Activated naive CD4-positive, alpha-beta T cell treated with anti-CD3 and anti-CD28 coated beads, Interleukin-2, amount 10 ng/mL, durations not matched to agents 7 days and 5 days (primary cell): ENCODE data around the gene CHST12.

Experiments
- CTCF ChIA-PET: fragments of 350-600 bp; sonication (Branson Sonifier 250); formaldehyde crosslinking; loops from one replicate; lab custom pipeline; 2021; ENCODE audit warnings: antibody characterized with exemption; lab: Charles Lee
- DNase-seq: peaks from one replicate; pipeline ENCODE4 v3.0.0-alpha.2; 2020
- H3K27ac Mint-ChIP-seq: one replicate; pipeline ENCODE4 v1.8.0; 2021; ENCODE audit warnings: mild to moderate bottlenecking, moderate library complexity, mixed read lengths
- H3K27me3 Mint-ChIP-seq: one replicate; pipeline ENCODE4 v1.8.0; 2021; ENCODE audit warnings: mild to moderate bottlenecking, mixed read lengths
- H3K36me3 Mint-ChIP-seq: one replicate; pipeline ENCODE4 v1.8.0; 2021; ENCODE audit warnings: mixed read lengths
- H3K4me1 Mint-ChIP-seq: one replicate; pipeline ENCODE4 v1.8.0; 2021; ENCODE audit warnings: mixed read lengths
- H3K4me3 Mint-ChIP-seq: one replicate; pipeline ENCODE4 v1.8.0; 2021; ENCODE audit warnings: mild to moderate bottlenecking, moderate library complexity, mixed read lengths
- H3K9me3 Mint-ChIP-seq: one replicate; pipeline ENCODE4 v1.8.0; 2021; ENCODE audit warnings: mixed read lengths

CHST12 gene

GRCh38 chr7:2420216-2420933 lies 17.0 kb downstream of the CHST12 start:
- no peaks in the 10 kb centered on the region for H3K27me3 Mint-ChIP-seq
- H3K27ac Mint-ChIP-seq = no peak overlapping the region

DNA sequence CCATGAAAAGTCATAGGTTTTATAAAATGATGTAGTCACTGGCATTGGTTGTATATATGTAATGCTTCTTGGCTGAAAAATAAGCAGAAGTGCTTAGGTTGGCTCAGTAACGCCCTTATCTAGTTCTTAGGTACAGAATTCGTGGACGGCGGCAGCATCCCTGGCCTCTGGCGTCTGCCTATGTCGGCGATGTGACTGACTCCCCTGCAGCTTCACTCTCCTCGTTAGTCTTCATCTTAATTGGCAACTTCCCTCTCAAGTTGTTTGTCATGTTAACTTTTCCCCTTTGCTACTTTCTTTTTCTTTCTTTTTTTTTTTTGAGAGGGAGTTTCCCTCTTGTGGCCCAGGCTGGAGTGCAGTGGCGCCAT lies 18.5 kb downstream of the CHST12 start:
- CTCF ChIA-PET = no interaction called here
- Mint-ChIP-seq H3K4me3 (no peak overlapping the region), H3K27ac (no peak overlapping the region), H3K9me3 (no peaks in the 10 kb centered on the region), H3K4me1 (peaks cover 32% of the 10 kb centered on the region), H3K36me3 (peaks cover 3% of the 10 kb centered on the region), H3K27me3 (no peaks in the 10 kb centered on the region)
- no peak for DNase-seq

More at GRCh38 chr7:2420216-2420933, 17.0 kb downstream of the CHST12 start:
- CTCF ChIA-PET = interaction anchor here (1.8 kb wide), 1 partner anchor 11 kb away, joined by 6 read pairs; no protein-coding TSS in a partner anchor
- peaks cover 11% of the 10 kb centered on the region for H3K36me3 Mint-ChIP-seq
- H3K4me1 Mint-ChIP-seq = peaks cover 38% of the 10 kb centered on the region
- DNase-seq = no peak
- H3K9me3 Mint-ChIP-seq = no peaks in the 10 kb centered on the region
- no peak overlapping the region for H3K4me3 Mint-ChIP-seq

GRCh38 chr7:2425749-2426148 lies 22.3 kb downstream of the CHST12 start:
- CTCF ChIA-PET = interaction anchor here (0.7 to 1.7 kb wide), 2 partner anchors 42 to 392 kb away, joined by 3 to 5 read pairs; no protein-coding TSS in a partner anchor

GRCh38 chr7:2431260-2431867 lies 28.0 kb downstream of the CHST12 start:
- H3K4me1 Mint-ChIP-seq = peaks cover 2% of the 10 kb centered on the region
- peaks cover 23% of the 10 kb centered on the region for H3K36me3 Mint-ChIP-seq
- CTCF ChIA-PET = interaction anchor here (0.6 to 2.4 kb wide), 17 partner anchors 8 to 136 kb away, joined by 3 to 17 read pairs (median 4); partner anchors contain the start of gene EIF3B
- H3K27me3 Mint-ChIP-seq = no peaks in the 10 kb centered on the region
- peaks cover 6% of the 10 kb centered on the region for H3K9me3 Mint-ChIP-seq
- DNase-seq = peak; percentile 57
- no peak overlapping the region for H3K27ac Mint-ChIP-seq
- no peak overlapping the region for H3K4me3 Mint-ChIP-seq

More at GRCh38 chr7:2425749-2426148, 22.3 kb downstream of the CHST12 start:
- Mint-ChIP-seq H3K36me3 (peaks cover 1% of the 10 kb centered on the region), H3K9me3 (peaks cover 1% of the 10 kb centered on the region), H3K4me1 (peaks cover 14% of the 10 kb centered on the region), H3K27me3 (no peaks in the 10 kb centered on the region), H3K27ac (no peak overlapping the region), H3K4me3 (no peak overlapping the region)
- DNase-seq = no peak

GRCh38 chr7:2432910-2433712 lies 29.7 kb downstream of the CHST12 start:
- Mint-ChIP-seq H3K27ac (no peak overlapping the region), H3K4me1 (peaks cover 2% of the 10 kb centered on the region), H3K27me3 (no peaks in the 10 kb centered on the region), H3K4me3 (no peak overlapping the region), H3K36me3 (peaks cover 23% of the 10 kb centered on the region), H3K9me3 (peaks cover 6% of the 10 kb centered on the region)
- CTCF ChIA-PET = interaction anchor here (1.0 to 2.4 kb wide), 3 partner anchors 18 to 36 kb away, joined by 3 to 7 read pairs (median 3); no protein-coding TSS in a partner anchor
- DNase-seq = no peak

- CTCF ChIA-PET = interaction anchor here (1.0 to 1.6 kb wide), 2 partner anchors 17 to 35 kb away, joined by 3 read pairs; no protein-coding TSS in a partner anchor
- Mint-ChIP-seq H3K27ac (no peak overlapping the region), H3K9me3 (peaks cover 6% of the 10 kb centered on the region), H3K36me3 (peaks cover 23% of the 10 kb centered on the region), H3K4me1 (peaks cover 2% of the 10 kb centered on the region), H3K27me3 (no peaks in the 10 kb centered on the region), H3K4me3 (no peak overlapping the region)
- no peak for DNase-seq
Observed at GRCh38 chr7:2433713-2434550, 30.5 kb downstream of the CHST12 start.

- H3K9me3 Mint-ChIP-seq = peaks cover 6% of the 10 kb centered on the region
- no peaks in the 10 kb centered on the region for H3K27me3 Mint-ChIP-seq
- no peak for DNase-seq
- H3K4me1 Mint-ChIP-seq = peaks cover 2% of the 10 kb centered on the region
- H3K27ac Mint-ChIP-seq = no peak overlapping the region
- peaks cover 23% of the 10 kb centered on the region for H3K36me3 Mint-ChIP-seq
- CTCF ChIA-PET = interaction anchor here (0.7 to 1.3 kb wide), 3 partner anchors 14 to 34 kb away, joined by 3 to 5 read pairs (median 5); no protein-coding TSS in a partner anchor
- H3K4me3 Mint-ChIP-seq = no peak overlapping the region
Observed at GRCh38 chr7:2435146-2435545, 31.7 kb downstream of the CHST12 start.

DNA sequence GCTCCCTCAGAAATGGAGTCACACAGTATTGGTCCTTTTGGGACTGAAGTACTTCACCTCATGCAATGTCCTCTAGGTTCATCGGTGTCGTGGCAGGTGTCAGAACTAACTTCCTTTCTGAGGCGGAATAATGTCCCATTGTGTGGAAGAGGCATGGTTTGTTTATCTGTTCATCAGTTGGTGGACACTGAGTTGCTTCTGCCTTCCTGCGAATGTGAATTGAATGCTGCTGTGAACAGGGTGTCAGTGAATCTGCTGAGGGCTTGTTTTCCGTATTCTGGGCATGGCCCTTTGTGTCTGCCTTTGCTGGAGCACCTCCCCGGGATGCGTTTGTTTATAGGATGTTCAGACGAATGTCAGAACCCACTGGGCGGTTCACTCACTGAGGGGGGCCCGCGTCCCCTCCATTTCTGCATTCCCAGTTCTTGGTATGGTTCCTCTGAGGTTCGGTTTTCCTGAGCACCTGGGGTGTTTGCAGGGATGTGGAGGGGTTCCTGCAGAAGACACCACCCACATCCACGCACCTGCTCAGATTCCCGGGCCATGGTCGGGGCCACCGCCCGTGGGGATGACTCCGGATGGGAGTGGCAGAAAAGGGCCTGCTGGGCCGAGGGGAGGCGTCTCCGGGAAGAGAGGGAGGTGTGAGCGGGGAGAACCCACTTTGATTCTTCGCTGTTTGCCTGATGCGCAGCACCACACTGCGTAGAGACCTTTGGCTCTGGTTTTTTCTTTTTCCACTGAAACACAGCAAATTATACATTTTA lies 33.1 kb downstream of the CHST12 start:
- H3K4me3 Mint-ChIP-seq = no peak overlapping the region
- no peaks in the 10 kb centered on the region for H3K9me3 Mint-ChIP-seq
- no peak for DNase-seq
- H3K36me3 Mint-ChIP-seq = peaks cover 17% of the 10 kb centered on the region
- H3K27me3 Mint-ChIP-seq = no peaks in the 10 kb centered on the region
- no peaks in the 10 kb centered on the region for H3K4me1 Mint-ChIP-seq
- no peak overlapping the region for H3K27ac Mint-ChIP-seq
- CTCF ChIA-PET = interaction anchor here (1.3 kb wide), 2 partner anchors 15 to 33 kb away, joined by 5 read pairs; no protein-coding TSS in a partner anchor

GRCh38 chr7:2437136-2437535 lies 33.7 kb downstream of the CHST12 start:
- H3K27ac Mint-ChIP-seq = no peak overlapping the region
- peaks cover 13% of the 10 kb centered on the region for H3K36me3 Mint-ChIP-seq
- H3K4me1 Mint-ChIP-seq = no peaks in the 10 kb centered on the region
- H3K27me3 Mint-ChIP-seq = no peaks in the 10 kb centered on the region
- no peaks in the 10 kb centered on the region for H3K9me3 Mint-ChIP-seq
- DNase-seq = no peak
- CTCF ChIA-PET = no interaction called here
- H3K4me3 Mint-ChIP-seq = no peak overlapping the region

DNA sequence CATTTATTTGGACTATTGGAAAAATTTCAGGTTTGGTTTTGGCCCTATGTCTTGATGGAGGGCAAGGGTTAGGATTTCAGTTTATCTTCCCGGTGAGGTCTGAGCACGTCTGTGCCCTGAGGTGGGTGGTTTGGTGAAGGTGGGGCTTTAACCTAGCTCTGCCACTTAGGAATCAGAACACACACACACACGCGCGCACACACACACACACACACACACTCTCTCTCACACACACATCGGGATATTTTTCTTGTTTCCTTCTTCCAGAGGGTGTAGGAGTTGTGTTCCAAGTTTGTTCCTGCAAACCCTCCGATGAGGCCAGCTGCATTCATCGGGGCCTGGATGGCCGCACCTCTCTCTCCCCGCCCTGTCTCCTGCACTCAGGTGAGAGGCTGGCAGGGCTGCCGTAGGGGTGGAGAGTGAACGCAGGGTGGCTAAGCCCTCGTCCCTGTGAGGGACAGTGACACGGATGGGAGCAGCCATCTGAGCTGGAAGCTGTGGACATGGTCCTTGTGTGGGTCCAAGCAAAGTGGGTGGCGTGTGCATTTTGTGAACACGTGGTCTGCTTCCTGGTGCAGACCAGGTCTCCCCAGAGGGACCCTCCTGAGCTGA lies 34.2 kb downstream of the CHST12 start:
- H3K36me3 Mint-ChIP-seq = peaks cover 10% of the 10 kb centered on the region
- no peak for DNase-seq
- no peaks in the 10 kb centered on the region for H3K9me3 Mint-ChIP-seq
- no peak overlapping the region for H3K4me3 Mint-ChIP-seq
- no peaks in the 10 kb centered on the region for H3K27me3 Mint-ChIP-seq
- CTCF ChIA-PET = no interaction called here
- H3K4me1 Mint-ChIP-seq = no peaks in the 10 kb centered on the region
- H3K27ac Mint-ChIP-seq = no peak overlapping the region

- H3K9me3 Mint-ChIP-seq = no peaks in the 10 kb centered on the region
- CTCF ChIA-PET = no interaction called here
- DNase-seq = no peak
- H3K4me3 Mint-ChIP-seq = no peak overlapping the region
- H3K27me3 Mint-ChIP-seq = no peaks in the 10 kb centered on the region
- H3K36me3 Mint-ChIP-seq = peaks cover 8% of the 10 kb centered on the region
- no peaks in the 10 kb centered on the region for H3K4me1 Mint-ChIP-seq
- no peak overlapping the region for H3K27ac Mint-ChIP-seq
Observed at GRCh38 chr7:2438186-2438585, 34.8 kb downstream of the CHST12 start.

DNA sequence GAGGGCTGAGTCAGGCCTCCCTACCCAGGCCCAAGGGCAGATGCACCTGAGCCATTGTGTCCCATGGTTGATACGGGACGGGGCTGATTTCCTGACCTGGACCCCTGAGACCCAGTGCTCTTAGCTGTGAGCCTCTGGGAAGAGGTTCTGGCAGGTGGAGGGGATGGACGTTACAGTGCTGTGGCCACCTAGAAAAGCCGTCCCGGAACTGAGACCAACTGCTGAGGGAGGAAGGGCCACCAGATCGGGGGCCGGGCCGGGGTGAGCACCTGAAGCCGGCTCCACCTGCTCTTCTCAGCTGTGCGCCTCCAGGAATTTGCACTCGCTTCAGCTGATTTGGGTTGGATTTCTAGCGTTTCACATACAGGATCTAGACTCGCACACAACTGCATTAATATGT lies 35.4 kb downstream of the CHST12 start:
- CTCF ChIA-PET = no interaction called here
- no peaks in the 10 kb centered on the region for H3K9me3 Mint-ChIP-seq

More for the DNA sequence above, 35.4 kb downstream of the CHST12 start:
- Mint-ChIP-seq H3K4me1 (no peaks in the 10 kb centered on the region), H3K27ac (no peak overlapping the region), H3K4me3 (no peak overlapping the region), H3K27me3 (no peaks in the 10 kb centered on the region), H3K36me3 (peaks cover 3% of the 10 kb centered on the region)
- no peak for DNase-seq
